Upper lobe of left lung (tissue), 6 donors: ENCODE data around the gene DNAH8. TPM values are rescaled to one million over a fixed set of nuclear protein-coding genes. Genes with fewer than 3 reads are reported as not detected.
A peak's percentile ranks its signal among the peaks of the same experiment; 100 is the strongest.

Experiments used
- ATAC-seq, 2 donors: fragments of 200-7000 bp; cut with Tn5 transposase; one replicate each; pipeline ENCODE4 v1.9.1; 2022; ENCODE audit warnings: mild to moderate bottlenecking in 2 of 2, moderate library complexity in 2 of 2; ENCODE audit not compliant: low FRiP score in 2 of 2
- DNase-seq, 2 donors: peaks; one replicate each; pipeline ENCODE4 v3.0.0-alpha.2; 2019 to 2020
- H3K27ac ChIP-seq, 4 donors: fragments of 200-600 bp; sonication (generic); one replicate each; pipeline ENCODE4 v1.5.1; 2016 to 2019
- H3K27me3 ChIP-seq, 4 donors: fragments of 200-600 bp; sonication (generic); one replicate each; pipeline ENCODE4 v1.5.1; 2017 to 2019
- H3K36me3 ChIP-seq, 4 donors: fragments of 200-600 bp; sonication (generic); one replicate each; pipeline ENCODE4 v1.5.1; 2016 to 2019
- H3K4me1 ChIP-seq, 4 donors: fragments of 200-600 bp; sonication (generic); one replicate each; pipeline ENCODE4 v1.5.1; 2018 to 2019
- H3K4me3 ChIP-seq, 4 donors: fragments of 200-600 bp; sonication (generic); one replicate each; pipeline ENCODE4 v1.5.1; 2017 to 2019; ENCODE audit warnings: mild to moderate bottlenecking in 2 of 4, moderate library complexity in 1 of 4
- H3K9me3 ChIP-seq, 4 donors: fragments of 200-600 bp; sonication (generic); one replicate each; pipeline ENCODE4 v1.5.1; 2018 to 2019
- CTCF ChIP-seq, 6 experiments: fragments of 450-650 bp in 4 of 6; fragments of 200-600 bp in 2 of 6; sonication (generic) in 2 of 6; IDR thresholded peaks; one replicate each; pipeline ENCODE4 v1.5.1; 2016 to 2019; ENCODE audit warnings: antibody characterized with exemption in 6 of 6
- EP300 ChIP-seq, 4 donors: sonication (generic); formaldehyde crosslinking; IDR thresholded peaks; one replicate each; pipeline ENCODE4 v1.5.1; 2017; ENCODE audit warnings: antibody characterized with exemption in 4 of 4, control low read depth in 2 of 4
- POLR2A ChIP-seq, 4 donors: fragments of 450-650 bp; IDR thresholded peaks; one replicate each; pipeline ENCODE4 v1.5.1; 2016 to 2017; ENCODE audit warnings: antibody characterized with exemption in 4 of 4, mild to moderate bottlenecking in 2 of 4
- POLR2AphosphoS5 ChIP-seq, 2 donors: sonication (generic); formaldehyde crosslinking; IDR thresholded peaks; one replicate each; pipeline ENCODE4 v1.5.1; 2017; ENCODE audit warnings: antibody characterized with exemption in 2 of 2
- WGBS, 2 donors: methylation state at CpG; one replicate each; pipeline ENCODE4 v1.1.5; 2017 to 2018; 5-methylcytosine and 5-hydroxymethylcytosine counted together
- total RNA-seq, 6 donors: library from RNA; depleted of rRNA in 4 of 6; stranded (reverse); fragments of >200 nt in 4 of 6; gene quantifications; one replicate each; pipeline versions ENCODE4 v1.1.0 to v1.2.1, GENCODE V29; 2016 to 2021
- donor health status: DM: no; HTN: no; CAD: no; lungs with moderate emphysema.
- donor health status: DM: no; HTN: yes; CAD: no; lungs with severe emphysema.

DNAH8 gene
- total RNA-seq, 6 donors from 2014 or later, result under 0.01 to 0.24 (median 0.15) TPM; not detected in 2

GRCh38 chr6:38985839-38986238, 270.7 kb downstream of the DNAH8 start:
- DNase-seq, result no peak
- no peak overlapping the region for H3K4me3 ChIP-seq
- no peaks in the 10 kb centered on the region for H3K36me3 ChIP-seq
- no peak for ATAC-seq
- WGBS, 2 donors, result 76 to 83% methylated on average over 3 of the region's 3 CpGs
- no peaks in the 10 kb centered on the region for H3K27me3 ChIP-seq
- H3K4me1 ChIP-seq, result no peaks in the 10 kb centered on the region
- TF ChIP-seq EP300 (IDR thresholded peaks at IDR 0.05) (no peak), POLR2A (IDR thresholded peaks at IDR 0.05) (no peak), POLR2AphosphoS5 (IDR thresholded peaks at IDR 0.05) (no peak), CTCF (IDR thresholded peaks at IDR 0.05) (no peak)
- no peak overlapping the region for H3K27ac ChIP-seq
- no peaks in the 10 kb centered on the region for H3K9me3 ChIP-seq

GRCh38 chr6:38987503-38987902, 272.4 kb downstream of the DNAH8 start:
- Histone ChIP-seq H3K27me3 (no peaks in the 10 kb centered on the region), H3K36me3 (no peaks in the 10 kb centered on the region), H3K4me3 (no peak overlapping the region), H3K9me3 (no peaks in the 10 kb centered on the region), H3K4me1 (no peaks in the 10 kb centered on the region), H3K27ac (no peak overlapping the region)
- no peak for TF ChIP-seq POLR2AphosphoS5 (IDR thresholded peaks at IDR 0.05)
- no peak for TF ChIP-seq POLR2A (IDR thresholded peaks at IDR 0.05)
- ATAC-seq, result no peak
- no peak for DNase-seq

- H3K4me3 ChIP-seq, result no peak overlapping the region
- no peak for DNase-seq
- H3K9me3 ChIP-seq, result no peaks in the 10 kb centered on the region
- 48 to 58% methylated on average over 8 of the region's 8 CpGs for WGBS, 2 donors
- no peak overlapping the region for H3K27ac ChIP-seq
- no peaks in the 10 kb centered on the region for H3K36me3 ChIP-seq
- ATAC-seq, result no peak
- H3K27me3 ChIP-seq, result no peaks in the 10 kb centered on the region
- no peaks in the 10 kb centered on the region for H3K4me1 ChIP-seq
- no peak for TF ChIP-seq EP300 (IDR thresholded peaks at IDR 0.05)
- TF ChIP-seq POLR2A (IDR thresholded peaks at IDR 0.05), result no peak
- TF ChIP-seq POLR2AphosphoS5 (IDR thresholded peaks at IDR 0.05), result no peak
- no peak for TF ChIP-seq CTCF (IDR thresholded peaks at IDR 0.05)
Measured at GRCh38 chr6:38988736-38989449, 273.8 kb downstream of the DNAH8 start.

- ATAC-seq, result no peak
- no peak for TF ChIP-seq EP300 (IDR thresholded peaks at IDR 0.05)
- TF ChIP-seq POLR2AphosphoS5 (IDR thresholded peaks at IDR 0.05), result no peak
- TF ChIP-seq CTCF (IDR thresholded peaks at IDR 0.05), result no peak
- no peak for TF ChIP-seq POLR2A (IDR thresholded peaks at IDR 0.05)
- Histone ChIP-seq H3K4me1 (no peaks in the 10 kb centered on the region), H3K4me3 (no peak overlapping the region), H3K36me3 (no peaks in the 10 kb centered on the region), H3K27ac (no peak overlapping the region), H3K27me3 (no peaks in the 10 kb centered on the region), H3K9me3 (no peaks in the 10 kb centered on the region)
- 46 to 55% methylated on average over 5 of the region's 5 CpGs for WGBS, 2 donors
- DNase-seq, result no peak
Measured at GRCh38 chr6:38990475-38990874, 275.4 kb downstream of the DNAH8 start.

GRCh38 chr6:38996676-38997075, 281.6 kb downstream of the DNAH8 start:
- TF ChIP-seq CTCF (IDR thresholded peaks at IDR 0.05) (no peak), POLR2AphosphoS5 (IDR thresholded peaks at IDR 0.05) (no peak), POLR2A (IDR thresholded peaks at IDR 0.05) (no peak), EP300 (IDR thresholded peaks at IDR 0.05) (no peak)
- H3K9me3 ChIP-seq, result no peaks in the 10 kb centered on the region
- H3K36me3 ChIP-seq, result no peaks in the 10 kb centered on the region
- peak in 1 of 2 donors; percentile 40 for ATAC-seq
- no peak overlapping the region for H3K4me3 ChIP-seq
- WGBS, 2 donors, result 69 to 81% methylated on average over 3 to 5 of the region's 5 CpGs
- no peaks in the 10 kb centered on the region for H3K27me3 ChIP-seq
- no peak overlapping the region for H3K27ac ChIP-seq
- no peak for DNase-seq
- H3K4me1 ChIP-seq, result no peaks in the 10 kb centered on the region
